Stomach (tissue), 9 donors: Measurements from ENCODE around the gene DENND1B. TPM values are rescaled to one million over a fixed set of nuclear protein-coding genes. Genes with fewer than 3 reads are reported as not detected.

Experiments used
- DNase-seq, 2 donors: peaks; one replicate each; pipeline versions ENCODE4 v3.0.0 to v3.0.0-alpha.2; 2013 to 2019
- H3K27ac ChIP-seq, 5 donors: fragments of 200-600 bp in 4 of 5; sonication (generic) in 4 of 5; one replicate each; pipeline ENCODE4 v1.5.1; 2013 to 2019; ENCODE audit warnings: mild to moderate bottlenecking in 1 of 5, moderate library complexity in 1 of 5
- H3K27me3 ChIP-seq, 3 donors: fragments of 200-600 bp; sonication (generic); one replicate each; pipeline ENCODE4 v1.5.1; 2017 to 2019; ENCODE audit warnings: mixed run types in 1 of 3
- H3K36me3 ChIP-seq, 4 donors: fragments of 200-600 bp; sonication (generic); 1 replicate in 3 of 4; 2 replicates in 1 of 4; pipeline ENCODE4 v1.5.1; 2016 to 2019
- H3K4me1 ChIP-seq, 4 donors: fragments of 200-600 bp; sonication (generic); one replicate each; pipeline ENCODE4 v1.5.1; 2016 to 2019
- H3K4me3 ChIP-seq, 4 donors: fragments of 200-600 bp; sonication (generic) in 3 of 4; one replicate each; pipeline ENCODE4 v1.5.1; 2016 to 2019; ENCODE audit warnings: mild to moderate bottlenecking in 1 of 4
- H3K9me3 ChIP-seq, 4 donors: fragments of 200-600 bp; sonication (generic); one replicate each; pipeline ENCODE4 v1.5.1; 2016 to 2019
- EP300 ChIP-seq: sonication (generic); formaldehyde crosslinking; IDR thresholded peaks from one replicate; pipeline ENCODE4 v1.6.1; 2017; ENCODE audit warnings: antibody characterized with exemption
- POLR2A ChIP-seq, 4 donors: fragments of 450-650 bp; IDR thresholded peaks; one replicate each; pipeline ENCODE4 v1.6.1; 2016; ENCODE audit warnings: antibody characterized with exemption in 4 of 4, control low read depth in 2 of 4, mild to moderate bottlenecking in 1 of 4, moderate library complexity in 1 of 4
- POLR2AphosphoS5 ChIP-seq, 3 donors: sonication (generic); formaldehyde crosslinking; IDR thresholded peaks; one replicate each; pipeline ENCODE4 v1.6.1; 2016; ENCODE audit warnings: antibody characterized with exemption in 3 of 3
- WGBS, 5 donors: extraction: QIAGEN DNeasy Blood & Tissue Kit in 3 of 5; methylation state at CpG; one replicate each; pipeline versions ENCODE4 v1.1.5 to v1.1.7; 2013 to 2018; 5-methylcytosine and 5-hydroxymethylcytosine counted together
- intact Hi-C: fragments of 100-400 bp; cut with DNase I; formaldehyde crosslinking; loops from one replicate; pipeline ENCODE4 v1.15.1; 2023; ENCODE audit warnings: low total_unique reads
- polyA plus RNA-seq, 3 donors: library from polyadenylated mRNA; stranded (reverse); fragments of 200-250 nt; gene quantifications; one replicate each; pipeline ENCODE4 v1.2.3, GENCODE V29; 2013
- total RNA-seq, 5 donors: library from RNA; depleted of rRNA; stranded (reverse); fragments of >200 nt; gene quantifications; one replicate each; pipeline versions ENCODE4 v1.1.0 to v1.2.3, GENCODE V29; 2014 to 2016
- TF ChIP-seq, protein P1 (sequence below), 7 experiments: fragments of 450-650 bp in 4 of 7; fragments of 200-600 bp in 3 of 7; sonication (generic) in 3 of 7; IDR thresholded peaks; one replicate each; pipeline ENCODE4 v1.5.1; 2016 to 2019; ENCODE audit warnings: antibody characterized with exemption in 7 of 7, control low read depth in 2 of 7, mild to moderate bottlenecking in 1 of 7
- donor health status: healthy with polysubstance abuse.
- donor health status: Bipolar disorder and iron deficiency.
- donor health status: healthy.

DENND1B gene
- total and polyA plus RNA-seq, 8 donors = 2.9 to 435 (median 13.7) TPM

DNA sequence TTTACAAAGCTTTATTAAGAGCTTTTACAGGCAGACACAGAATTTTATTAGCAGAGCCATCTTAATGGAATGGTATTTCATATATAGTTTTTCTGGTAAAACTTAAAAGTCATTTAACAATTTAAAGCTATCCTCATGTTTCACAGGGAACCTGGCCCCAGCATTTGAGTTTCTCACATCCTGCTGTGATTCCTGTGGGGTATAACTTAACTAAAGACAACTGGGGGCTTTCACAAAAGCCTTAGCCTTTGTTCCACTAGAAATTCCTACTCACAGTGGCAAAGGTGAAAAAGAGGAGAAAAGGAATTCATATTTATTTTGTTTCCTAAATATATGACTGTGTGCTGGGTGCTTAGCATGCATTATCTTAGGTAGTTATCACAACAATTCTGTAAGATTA is 233.9 kb downstream of the DENND1B start:
- DNase-seq = no peak
- no peak overlapping the region for H3K4me3 ChIP-seq
- intact Hi-C loops = no loop called here
- no peaks in the 10 kb centered on the region for H3K27me3 ChIP-seq
- no peaks in the 10 kb centered on the region for H3K4me1 ChIP-seq
- no peak overlapping the region for H3K27ac ChIP-seq
- H3K9me3 ChIP-seq = no peaks in the 10 kb centered on the region
- TF ChIP-seq POLR2A (IDR thresholded peaks at IDR 0.05) (no peak), POLR2AphosphoS5 (IDR thresholded peaks at IDR 0.05) (no peak), EP300 (no peak)
- TF ChIP-seq, protein P1, sequence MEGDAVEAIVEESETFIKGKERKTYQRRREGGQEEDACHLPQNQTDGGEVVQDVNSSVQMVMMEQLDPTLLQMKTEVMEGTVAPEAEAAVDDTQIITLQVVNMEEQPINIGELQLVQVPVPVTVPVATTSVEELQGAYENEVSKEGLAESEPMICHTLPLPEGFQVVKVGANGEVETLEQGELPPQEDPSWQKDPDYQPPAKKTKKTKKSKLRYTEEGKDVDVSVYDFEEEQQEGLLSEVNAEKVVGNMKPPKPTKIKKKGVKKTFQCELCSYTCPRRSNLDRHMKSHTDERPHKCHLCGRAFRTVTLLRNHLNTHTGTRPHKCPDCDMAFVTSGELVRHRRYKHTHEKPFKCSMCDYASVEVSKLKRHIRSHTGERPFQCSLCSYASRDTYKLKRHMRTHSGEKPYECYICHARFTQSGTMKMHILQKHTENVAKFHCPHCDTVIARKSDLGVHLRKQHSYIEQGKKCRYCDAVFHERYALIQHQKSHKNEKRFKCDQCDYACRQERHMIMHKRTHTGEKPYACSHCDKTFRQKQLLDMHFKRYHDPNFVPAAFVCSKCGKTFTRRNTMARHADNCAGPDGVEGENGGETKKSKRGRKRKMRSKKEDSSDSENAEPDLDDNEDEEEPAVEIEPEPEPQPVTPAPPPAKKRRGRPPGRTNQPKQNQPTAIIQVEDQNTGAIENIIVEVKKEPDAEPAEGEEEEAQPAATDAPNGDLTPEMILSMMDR (IDR thresholded peaks at IDR 0.05) = no peak
- peaks cover 0 to 15% (median 15%) of the 10 kb centered on the region in 4 donors for H3K36me3 ChIP-seq

DNA sequence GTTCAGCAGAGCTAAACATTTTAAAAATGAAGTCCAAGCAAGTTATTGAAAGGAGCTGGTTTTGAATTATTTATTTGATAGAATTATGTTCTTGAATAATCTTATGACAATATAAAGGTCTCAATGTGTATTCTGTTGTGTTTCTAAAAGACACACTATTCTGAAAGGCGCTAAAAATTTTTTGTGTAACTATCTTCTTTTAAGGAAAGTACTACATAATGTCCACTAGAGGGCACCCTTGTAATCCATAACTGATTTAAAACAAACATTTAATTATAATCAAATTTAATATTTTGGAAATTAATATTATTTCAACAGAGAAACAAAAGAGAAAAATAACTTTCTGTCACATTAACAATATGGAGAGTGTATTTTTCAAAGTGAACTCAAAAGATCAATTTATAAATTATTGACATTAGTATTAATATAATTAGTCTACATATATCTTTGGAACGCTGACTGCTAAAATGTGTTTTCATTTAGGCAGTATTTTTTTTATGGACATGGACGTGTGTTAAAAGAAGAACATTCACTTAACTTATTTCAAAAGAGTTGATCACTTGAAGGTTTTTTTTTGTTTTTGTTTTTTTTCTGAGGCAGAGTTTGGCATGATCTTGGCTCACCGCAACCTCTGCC is 248.4 kb downstream of the DENND1B start:
- 64 to 76% (median 67%) methylated on average over 4 of the region's 4 CpGs for WGBS, 5 donors

DNA sequence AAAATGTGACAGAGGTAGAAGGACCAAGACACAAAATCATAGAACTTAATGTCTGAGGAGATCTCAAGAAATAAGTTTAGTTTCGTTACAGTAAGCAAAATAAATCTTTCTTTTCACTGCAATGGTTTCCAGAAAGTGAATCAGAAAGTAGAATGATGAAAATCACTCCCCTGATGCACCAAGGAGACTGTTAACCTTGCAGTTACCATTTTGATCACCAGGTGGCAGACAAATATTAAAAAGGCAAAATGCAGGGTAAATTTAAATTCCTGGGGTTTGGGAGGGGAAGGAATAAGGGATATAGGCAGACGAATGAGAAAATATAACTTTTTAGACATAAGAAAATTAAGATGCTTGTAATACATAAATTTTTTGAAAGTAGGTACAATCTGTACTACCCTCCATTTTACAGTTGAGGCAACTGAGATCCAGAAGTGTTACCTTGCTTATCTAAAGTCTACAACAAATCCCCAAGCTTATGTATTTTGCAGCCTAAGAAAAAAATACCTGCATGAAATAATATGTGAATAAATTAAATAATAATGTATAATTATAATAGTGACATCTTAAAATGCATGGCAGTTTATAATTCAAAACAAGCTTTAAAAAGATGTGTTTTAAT is 254.1 kb downstream of the DENND1B start:
- Histone ChIP-seq H3K36me3 (no peaks in the 10 kb centered on the region), H3K4me3 (no peak overlapping the region), H3K27me3 (no peaks in the 10 kb centered on the region), H3K27ac (no peak overlapping the region), H3K9me3 (no peaks in the 10 kb centered on the region), H3K4me1 (no peaks in the 10 kb centered on the region)
- peak in 1 of 2 donors; percentile 49 for DNase-seq
- WGBS, 5 donors = 35 to 49% (median 40%) methylated on average over 2 of the region's 2 CpGs
- TF ChIP-seq POLR2A (IDR thresholded peaks at IDR 0.05) (no peak), POLR2AphosphoS5 (IDR thresholded peaks at IDR 0.05) (no peak), EP300 (no peak)
- TF ChIP-seq, protein P1 (IDR thresholded peaks at IDR 0.05) = peak in 5 of 7 experiments; percentile 19 to 58 (median 51)
- intact Hi-C loops = no loop called here

More for the DNA sequence above, 248.4 kb downstream of the DENND1B start:
- Histone ChIP-seq H3K27me3 (no peaks in the 10 kb centered on the region), H3K4me3 (no peak overlapping the region), H3K27ac (no peak overlapping the region), H3K36me3 (no peaks in the 10 kb centered on the region), H3K9me3 (no peaks in the 10 kb centered on the region), H3K4me1 (no peaks in the 10 kb centered on the region)
- TF ChIP-seq POLR2AphosphoS5 (IDR thresholded peaks at IDR 0.05) = no peak
- TF ChIP-seq EP300 = no peak
- TF ChIP-seq, protein P1 (IDR thresholded peaks at IDR 0.05) = peak in 5 of 7 experiments; percentile 26 to 82 (median 31)
- DNase-seq = peak in 1 of 2 donors; percentile 38
- intact Hi-C loops = no loop called here

DNA sequence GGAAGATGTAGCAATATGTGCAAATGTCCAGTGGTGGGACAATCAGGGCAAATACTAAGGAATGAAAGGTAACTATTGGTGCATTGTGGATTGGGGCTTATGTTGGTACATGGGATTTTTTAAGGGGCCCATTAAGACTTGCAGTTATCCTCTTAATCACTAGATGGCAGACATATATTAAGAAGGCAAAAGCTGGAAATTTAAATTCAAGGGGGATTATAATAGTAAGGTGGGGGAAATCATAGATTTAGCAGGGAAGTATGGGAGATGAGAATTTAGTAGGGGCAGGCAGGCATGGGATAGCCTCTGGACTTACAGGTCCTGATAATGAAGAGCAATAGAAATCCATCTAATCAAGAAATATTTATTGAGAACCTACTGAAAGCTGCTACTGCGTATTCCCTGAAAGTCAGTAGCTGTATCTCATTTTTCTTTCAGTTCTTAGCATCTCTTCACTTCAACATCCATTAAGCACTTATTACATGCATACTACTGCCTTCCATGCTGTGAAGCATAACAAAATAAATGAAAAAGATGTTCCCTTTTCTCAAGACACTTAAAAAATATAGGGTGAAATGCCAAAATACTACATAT is 255.4 kb downstream of the DENND1B start:
- TF ChIP-seq POLR2A (IDR thresholded peaks at IDR 0.05) = no peak
- TF ChIP-seq, protein P1 (IDR thresholded peaks at IDR 0.05) = peak in 2 of 7 experiments; percentile 14 to 20
- no peak for TF ChIP-seq EP300
- peak in 1 of 2 donors; percentile 4 for DNase-seq
- H3K27me3 ChIP-seq = no peaks in the 10 kb centered on the region
- H3K36me3 ChIP-seq = no peaks in the 10 kb centered on the region
- 91 to 100% (median 97%) methylated on average over 1 of the region's 1 CpG for WGBS, 5 donors
- intact Hi-C loops = no loop called here
- no peak overlapping the region for H3K4me3 ChIP-seq
- H3K27ac ChIP-seq = no peak overlapping the region
- H3K4me1 ChIP-seq = no peaks in the 10 kb centered on the region
- H3K9me3 ChIP-seq = no peaks in the 10 kb centered on the region
